Left kidney (tissue), 2 donors: ENCODE measurements around the gene THOC2. TPM values are rescaled to one million over a fixed set of nuclear protein-coding genes. Genes with fewer than 3 reads are reported as not detected.
"Not testable (repeated sequence)": the region's sequence is repeated elsewhere in the genome, so short reads cannot be mapped to it uniquely, and the experiment has no call there.

Experiments
- DNase-seq: peaks from one replicate; pipeline ENCODE4 v3.0.0-alpha.2; 2013
- polyA plus RNA-seq: library from polyadenylated mRNA; unstranded; fragments of 120-200 nt; gene quantifications from one replicate; pipeline ENCODE4 v1.2.1, GENCODE V29; 2013; ENCODE audit not compliant: insufficient read length

The THOC2 gene
- polyA plus RNA-seq, 1 donor, result 164 TPM

GRCh38 chrX:123675154-123675553 is 57.7 kb downstream of the THOC2 start:
- no peak for DNase-seq

DNA sequence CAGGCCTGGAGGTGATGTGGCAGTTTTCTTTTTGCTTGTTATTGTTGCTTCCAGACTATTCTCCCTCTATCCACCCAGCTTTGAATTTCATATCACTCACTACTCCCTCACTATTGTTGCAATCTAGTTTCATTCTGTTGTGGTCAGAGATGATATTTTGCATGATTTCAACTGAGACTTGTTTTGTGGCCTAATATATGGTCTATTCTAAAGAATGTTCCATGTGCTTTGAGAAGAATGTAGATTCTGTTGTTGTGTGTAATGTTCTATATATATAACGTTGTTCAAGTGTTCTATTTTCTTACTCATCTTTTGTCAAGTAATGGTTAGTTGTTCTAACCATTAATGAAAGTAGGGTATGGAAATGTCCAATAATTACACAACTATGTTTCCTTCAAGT is 59.0 kb downstream of the THOC2 start:
- DNase-seq, result no peak

GRCh38 chrX:123665197-123665596 is 67.7 kb downstream of the THOC2 start:
- DNase-seq, result no peak

- DNase-seq, result not testable (repeated sequence)
Measured at GRCh38 chrX:123664467-123665167, 68.2 kb downstream of the THOC2 start.

DNA sequence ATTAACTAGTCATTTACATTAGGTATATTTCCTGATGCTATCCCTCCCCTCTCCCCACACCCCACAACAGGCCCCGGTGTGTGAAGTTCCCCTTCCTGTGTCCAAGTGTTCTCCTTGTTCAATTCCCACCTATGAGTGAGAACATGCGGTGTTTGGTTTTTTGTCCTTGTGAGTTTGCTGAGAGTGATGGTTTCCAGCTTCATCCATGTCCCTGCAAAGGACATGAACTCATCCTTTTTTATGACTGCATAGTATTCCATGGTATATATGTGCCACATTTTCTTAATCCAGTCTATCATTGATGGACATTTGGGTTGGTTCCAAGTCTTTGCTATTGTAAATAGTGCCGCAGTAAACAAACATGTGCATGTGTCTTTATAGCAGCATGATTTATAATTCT is 69.1 kb downstream of the THOC2 start:
- not testable (repeated sequence) for DNase-seq

- not testable (repeated sequence) for DNase-seq
Measured at GRCh38 chrX:123656507-123656906, 76.3 kb downstream of the THOC2 start.

DNA sequence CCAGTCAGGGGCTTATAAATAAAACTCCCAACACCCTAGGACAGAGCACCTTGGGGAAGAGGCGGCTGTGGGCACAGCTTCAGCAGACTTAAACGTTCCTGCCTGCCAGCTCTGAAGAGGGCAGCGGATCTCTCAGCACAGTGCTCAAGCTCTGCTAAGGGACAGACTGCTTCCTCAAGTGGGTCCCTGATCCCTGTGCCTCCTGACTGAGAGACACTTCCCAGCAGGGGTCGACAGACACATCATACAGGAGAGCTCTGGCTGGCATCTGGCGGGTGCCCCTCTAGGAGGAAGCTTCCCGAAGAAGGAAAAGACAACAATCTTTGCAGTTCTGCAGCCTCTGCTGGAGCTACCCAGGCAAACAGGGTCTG is 84.1 kb downstream of the THOC2 start:
- not testable (repeated sequence) for DNase-seq

GRCh38 chrX:123648028-123648810 is 84.6 kb downstream of the THOC2 start:
- DNase-seq, result peak; percentile 62

GRCh38 chrX:123647244-123647643 is 85.6 kb downstream of the THOC2 start:
- no peak for DNase-seq

DNA sequence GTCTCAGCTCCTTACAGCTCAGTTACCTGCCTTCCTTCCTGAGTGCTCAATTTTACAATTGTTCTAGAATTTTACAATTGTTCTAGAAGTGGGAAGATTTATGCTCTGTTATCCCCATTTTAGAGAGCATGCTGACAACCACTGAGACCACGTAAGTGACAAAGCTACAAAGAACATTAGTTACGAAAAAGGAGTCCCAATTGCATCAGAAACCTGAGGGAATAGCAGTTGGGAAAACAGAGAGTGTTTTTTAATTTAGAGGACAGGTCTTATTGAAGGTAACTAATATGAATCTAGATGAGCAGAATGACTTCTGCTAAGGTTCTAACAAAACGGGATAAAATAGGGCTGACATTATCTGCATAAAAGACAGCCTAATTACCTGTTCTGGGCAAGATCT is 103.3 kb downstream of the THOC2 start:
- no peak for DNase-seq

GRCh38 chrX:123626962-123627361 is 105.9 kb downstream of the THOC2 start:
- DNase-seq, result no peak

- no peak for DNase-seq
Measured at GRCh38 chrX:123625952-123626351, 106.9 kb downstream of the THOC2 start.

- DNase-seq, result no peak
Measured at GRCh38 chrX:123625477-123625876, 107.4 kb downstream of the THOC2 start.

- no peak for DNase-seq
Measured at GRCh38 chrX:123617007-123617406, 115.8 kb downstream of the THOC2 start.

DNA sequence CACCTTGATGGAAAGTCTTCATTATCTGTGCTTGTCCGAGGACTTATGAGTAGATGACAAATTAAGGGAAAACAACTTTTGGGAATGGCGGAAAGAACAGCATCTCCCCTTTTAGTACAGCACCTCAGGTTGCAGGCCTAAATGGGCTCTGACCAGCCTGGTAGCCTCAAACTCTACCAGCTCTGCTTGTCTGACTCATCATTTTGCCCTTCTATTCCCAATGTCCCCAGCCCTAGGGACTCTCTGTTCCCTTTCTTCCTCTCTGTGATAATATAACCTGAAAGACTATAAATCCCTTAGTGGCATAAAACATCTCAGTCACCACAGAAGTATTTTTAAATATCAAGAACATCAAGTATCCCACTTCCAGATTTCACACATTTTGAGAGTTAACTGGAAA is 121.9 kb downstream of the THOC2 start:
- no peak for DNase-seq

- no peak for DNase-seq
Measured at GRCh38 chrX:123607806-123608205, 125.0 kb downstream of the THOC2 start.

DNA sequence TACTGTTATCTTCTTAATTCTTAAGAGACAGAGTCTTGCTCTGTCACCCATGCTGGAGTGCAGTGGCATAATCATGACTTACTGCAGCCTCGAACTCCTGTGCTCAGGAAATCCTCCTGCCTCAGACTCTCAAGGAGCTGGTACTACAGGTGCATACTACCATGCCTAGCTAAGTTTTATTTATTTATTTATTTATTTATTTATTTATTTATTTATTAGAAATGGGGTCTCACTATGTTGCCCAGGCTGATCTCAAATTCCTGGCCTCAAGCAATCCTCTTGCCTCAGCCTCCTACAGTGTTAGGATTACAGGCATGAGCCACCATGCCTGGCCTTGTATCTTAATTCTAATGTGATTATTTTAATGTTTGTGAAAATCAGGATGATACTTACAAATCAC is 125.6 kb downstream of the THOC2 start:
- DNase-seq, result no peak

DNA sequence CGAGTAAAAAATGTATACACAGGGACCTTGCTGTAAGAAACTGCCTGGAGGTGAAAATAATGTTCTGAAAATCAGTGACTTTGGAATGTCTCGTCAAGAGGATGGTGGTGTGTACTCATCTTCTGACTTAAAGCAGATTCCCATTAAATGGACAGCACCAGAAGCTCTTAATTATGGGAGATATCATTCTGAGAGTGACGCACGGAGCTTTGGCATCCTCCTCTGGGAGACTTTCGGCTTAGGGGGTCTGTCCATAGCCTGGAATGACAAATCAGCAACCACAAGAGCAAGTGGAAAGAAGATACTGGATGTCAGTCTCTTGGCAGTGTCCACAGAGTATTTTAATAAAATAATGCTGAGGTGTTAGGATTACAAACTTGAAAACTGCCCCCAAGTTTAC is 129.4 kb downstream of the THOC2 start:
- no peak for DNase-seq

GRCh38 chrX:123601437-123601836 is 131.4 kb downstream of the THOC2 start:
- DNase-seq, result no peak

- no peak for DNase-seq
Measured at GRCh38 chrX:123600181-123600580, 132.7 kb downstream of the THOC2 start.

GRCh38 chrX:123590842-123591486 is 141.9 kb downstream of the THOC2 start:
- peak; percentile 4 for DNase-seq

DNA sequence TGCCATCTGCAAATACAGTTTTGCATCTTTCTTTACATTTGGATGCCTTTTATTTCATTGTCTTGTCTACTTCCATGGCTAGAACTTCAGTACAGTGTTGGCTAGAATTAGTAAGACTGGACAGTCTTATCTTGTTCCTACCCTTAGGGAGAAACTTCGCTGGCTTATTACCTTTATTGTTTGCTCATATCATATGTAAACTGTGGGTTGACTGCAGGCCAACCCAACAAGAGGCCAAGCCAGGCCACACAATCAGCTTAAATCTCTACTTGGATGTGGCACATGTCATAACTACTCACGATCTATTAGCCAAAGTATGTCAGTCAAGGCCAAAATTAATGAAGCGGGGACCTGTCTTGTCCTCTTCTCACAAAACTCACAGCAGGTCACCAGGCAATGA is 144.1 kb downstream of the THOC2 start:
- DNase-seq, result no peak

- no peak for DNase-seq
Measured at GRCh38 chrX:123581586-123581985, 151.3 kb downstream of the THOC2 start.
